H54 (cell line): ENCODE results near the gene FOXI1.

Source experiments
- DNase-seq: peaks from one replicate; pipeline ENCODE4 v3.0.0; 2011; ENCODE audit warnings: low spot score, mixed read lengths; ENCODE audit not compliant: insufficient read length
- FAIRE-seq: peaks from 3 replicates; lab custom pipeline; 2011; peaks lifted over from hg19 to GRCh38; lab: Jason Lieb, UNC
- POLR2A ChIP-seq: IDR thresholded peaks from 2 replicates; pipeline ENCODE4 v1.6.1; 2011; ENCODE audit warnings: low read depth, mild to moderate bottlenecking, low read length

Gene FOXI1

DNA sequence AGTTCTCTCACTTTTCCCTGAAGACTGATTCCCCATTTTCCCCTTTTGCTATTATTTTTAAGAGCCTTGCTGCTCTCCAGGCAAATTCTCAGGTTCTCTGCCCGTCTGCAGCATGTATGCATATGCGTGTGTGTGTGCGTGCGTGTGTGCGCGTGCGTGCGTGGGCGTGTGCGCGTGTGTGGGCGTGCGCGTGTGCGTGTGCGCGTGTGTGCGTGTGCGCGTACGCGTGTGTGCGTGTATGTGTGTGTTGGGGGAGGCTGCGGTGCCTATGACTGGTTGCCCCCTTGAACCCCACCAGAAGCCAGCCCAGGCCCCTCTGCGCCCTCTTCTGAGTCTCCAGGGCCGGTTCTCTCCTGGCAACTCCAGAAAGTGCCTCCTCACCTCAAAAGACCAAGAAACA is 987 bp upstream of the FOXI1 start:
- no peak for TF ChIP-seq POLR2A
- FAIRE-seq = no peak
- DNase-seq = no peak

GRCh38 chr5:170107674-170108073 is 2.0 kb downstream of the FOXI1 start:
- no peak for FAIRE-seq
- no peak for TF ChIP-seq POLR2A
- DNase-seq = no peak

- TF ChIP-seq POLR2A = no peak
- FAIRE-seq (no peak), DNase-seq (no peak)
Observed at GRCh38 chr5:170108266-170108785, 2.6 kb downstream of the FOXI1 start.

DNA sequence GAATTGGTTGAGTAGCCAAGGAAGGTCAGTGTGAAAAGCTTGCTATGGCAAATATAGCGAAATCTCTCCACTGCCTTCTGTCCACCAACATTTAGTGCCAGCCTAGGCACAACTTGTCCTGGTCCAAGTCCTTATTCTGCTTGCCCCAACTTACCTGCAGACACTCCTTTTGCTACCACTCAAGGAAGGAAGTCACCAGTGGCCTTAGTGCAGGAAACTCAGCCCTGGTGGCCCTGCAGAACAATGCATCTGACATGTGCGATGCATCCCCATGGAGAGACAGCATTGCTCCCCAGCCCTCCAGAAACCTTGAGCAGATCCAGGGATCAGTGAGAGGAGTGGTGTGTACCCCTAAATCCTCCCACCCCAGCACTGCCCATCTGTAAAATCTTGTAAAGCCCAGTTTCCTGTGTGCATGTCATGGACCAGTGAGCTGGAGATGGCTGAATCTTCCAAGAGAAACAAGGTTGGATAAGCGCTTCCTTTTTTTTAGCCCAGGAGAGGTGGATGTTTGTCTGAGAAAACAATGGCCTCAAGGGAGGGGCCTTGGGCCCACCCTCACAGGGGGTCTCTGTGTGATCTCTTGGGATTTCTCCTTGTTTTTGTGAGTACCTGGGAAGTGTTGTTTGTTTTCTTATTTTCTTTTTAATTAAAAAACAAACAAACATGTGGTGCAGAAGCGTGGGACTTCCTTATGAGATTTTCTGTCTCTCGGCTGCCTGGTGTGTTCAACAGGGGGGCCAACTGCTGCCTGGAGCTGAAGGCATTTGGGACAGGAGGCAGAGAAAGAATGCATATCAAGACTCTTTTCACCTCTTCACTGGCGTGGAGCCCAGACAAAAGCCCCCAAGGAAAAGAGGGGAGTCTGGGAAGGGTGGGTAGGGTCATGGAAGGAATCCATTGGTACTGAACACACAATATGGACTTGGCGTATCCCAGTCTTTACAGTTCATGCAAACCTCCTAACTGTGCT is 3.6 kb downstream of the FOXI1 start:
- FAIRE-seq = no peak
- TF ChIP-seq POLR2A = no peak
- no peak for DNase-seq

DNA sequence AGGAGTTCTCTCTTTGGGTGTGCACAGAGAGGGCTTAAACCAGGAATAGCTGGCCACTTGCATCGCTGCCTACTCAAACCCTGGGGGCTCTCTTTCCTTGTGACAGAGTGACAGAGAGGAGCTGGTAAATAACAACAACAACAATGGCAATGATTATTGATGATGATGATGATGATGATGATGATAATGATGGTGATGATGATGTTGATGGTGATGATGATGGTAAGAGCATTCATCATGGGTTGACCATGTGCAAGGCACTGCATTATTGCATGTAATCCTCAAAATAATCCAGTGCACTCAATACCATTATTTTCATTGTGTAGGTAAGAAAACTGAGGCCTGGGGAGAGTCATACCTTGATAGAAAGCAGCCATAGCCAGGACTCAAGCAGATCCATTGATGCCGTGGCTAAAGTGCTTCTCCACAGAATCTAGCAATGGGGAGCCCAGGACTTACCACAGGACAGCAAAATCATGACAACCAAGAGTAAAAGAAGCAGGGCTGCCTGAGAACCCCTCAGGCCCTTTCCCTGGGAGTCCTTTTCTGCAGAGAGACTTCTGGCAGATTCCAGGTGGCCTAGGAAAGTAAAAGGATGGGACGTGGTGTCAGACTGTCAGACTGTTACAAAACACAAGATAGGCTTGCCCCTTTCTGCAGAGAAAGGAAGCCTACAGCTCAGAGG is 4.8 kb downstream of the FOXI1 start:
- FAIRE-seq (no peak), DNase-seq (no peak)
- no peak for TF ChIP-seq POLR2A

DNA sequence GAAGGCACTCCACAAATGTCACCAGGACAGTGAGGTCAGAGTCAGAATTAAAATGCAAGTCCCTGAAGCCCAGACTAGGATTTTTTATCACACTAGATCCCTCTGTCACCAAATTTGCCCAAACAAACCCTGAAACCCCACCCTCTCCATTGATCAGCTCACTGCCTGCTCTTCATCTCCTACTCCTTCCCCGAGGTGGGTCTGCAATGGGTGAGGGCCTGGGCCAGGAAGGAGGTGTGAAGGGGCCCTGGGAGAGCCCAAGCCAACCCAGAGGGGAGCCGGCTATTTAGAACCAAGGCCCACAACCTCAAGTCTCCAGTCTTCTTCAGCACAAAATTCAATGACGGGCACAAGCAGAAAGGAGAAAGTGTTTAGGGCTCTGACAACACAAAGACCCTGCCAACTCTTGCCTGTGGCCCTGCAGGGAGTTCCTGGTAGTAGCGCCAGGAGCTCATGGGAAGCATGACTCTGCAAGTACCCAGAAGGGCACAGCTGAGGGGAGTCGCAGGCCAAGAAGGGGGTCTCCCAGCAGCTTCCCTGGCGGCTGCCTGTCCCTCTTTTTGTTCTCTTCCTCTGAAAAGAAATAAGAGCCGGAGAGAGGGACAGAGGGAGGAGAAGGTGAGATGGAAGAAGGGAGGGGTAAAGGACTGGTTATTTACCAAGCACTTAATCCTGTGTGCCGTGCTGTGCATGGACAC is 5.5 kb downstream of the FOXI1 start:
- FAIRE-seq (no peak), DNase-seq (no peak)
- TF ChIP-seq POLR2A = no peak

DNA sequence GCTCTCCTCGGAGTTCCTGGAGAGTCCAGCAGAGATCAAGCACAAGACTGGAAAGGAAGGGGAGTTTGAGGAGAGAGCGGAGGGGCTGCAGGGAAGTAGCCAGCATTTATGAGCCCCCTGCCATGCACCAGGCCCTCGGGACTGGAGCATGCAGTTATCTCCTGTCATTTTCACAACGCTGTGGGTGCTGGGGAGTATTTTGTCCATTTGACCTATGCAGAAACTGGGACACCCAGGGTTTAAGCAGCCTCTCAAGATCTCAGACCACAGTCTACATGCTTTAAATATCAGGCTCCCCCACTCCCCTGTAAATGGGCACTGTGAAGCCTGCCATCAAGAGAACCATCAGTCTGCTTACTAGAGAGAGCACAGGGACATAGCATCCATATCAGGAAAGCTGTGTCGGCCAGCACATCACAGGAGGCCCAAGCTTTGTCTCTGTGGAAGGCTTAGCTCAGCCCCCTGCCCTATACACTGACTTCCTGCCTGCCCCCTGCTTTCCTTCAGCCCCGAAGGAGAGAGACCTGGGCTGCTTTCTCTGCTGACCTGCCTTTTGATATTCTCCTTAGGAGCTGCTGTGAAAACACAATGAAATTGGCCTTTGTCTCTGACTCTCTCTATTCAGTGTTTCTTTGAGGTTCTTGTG is 7.3 kb downstream of the FOXI1 start:
- no peak for DNase-seq
- no peak for FAIRE-seq
- TF ChIP-seq POLR2A = no peak

GRCh38 chr5:170113522-170113900 is 7.8 kb downstream of the FOXI1 start:
- FAIRE-seq (no peak), DNase-seq (no peak)
- TF ChIP-seq POLR2A = no peak

- FAIRE-seq (no peak), DNase-seq (no peak)
- TF ChIP-seq POLR2A = no peak
Observed at GRCh38 chr5:170114271-170114670, 8.6 kb downstream of the FOXI1 start.

GRCh38 chr5:170115925-170116324 is 10.2 kb downstream of the FOXI1 start:
- FAIRE-seq = no peak
- no peak for TF ChIP-seq POLR2A
- DNase-seq = no peak

DNA sequence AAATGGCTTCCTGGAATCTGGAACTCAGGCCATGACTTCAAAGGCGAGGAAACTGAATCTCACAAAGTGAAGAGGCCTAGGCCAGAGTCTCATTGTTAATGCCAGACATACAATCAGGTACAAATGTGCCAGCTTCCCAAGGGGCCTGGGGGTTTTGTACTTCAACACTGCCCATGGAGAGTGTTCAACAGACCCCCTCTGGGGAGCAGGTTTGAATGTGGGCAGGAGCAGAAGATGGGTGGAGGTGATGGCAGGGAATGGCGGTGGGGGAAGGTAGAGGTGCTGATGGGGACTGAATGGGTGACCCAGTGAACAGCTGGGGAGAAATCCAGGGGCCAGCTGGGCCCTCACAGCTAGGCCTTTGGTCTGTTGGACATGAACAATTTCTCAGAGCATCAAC is 12.0 kb downstream of the FOXI1 start:
- no peak for TF ChIP-seq POLR2A
- FAIRE-seq (no peak), DNase-seq (no peak)

DNA sequence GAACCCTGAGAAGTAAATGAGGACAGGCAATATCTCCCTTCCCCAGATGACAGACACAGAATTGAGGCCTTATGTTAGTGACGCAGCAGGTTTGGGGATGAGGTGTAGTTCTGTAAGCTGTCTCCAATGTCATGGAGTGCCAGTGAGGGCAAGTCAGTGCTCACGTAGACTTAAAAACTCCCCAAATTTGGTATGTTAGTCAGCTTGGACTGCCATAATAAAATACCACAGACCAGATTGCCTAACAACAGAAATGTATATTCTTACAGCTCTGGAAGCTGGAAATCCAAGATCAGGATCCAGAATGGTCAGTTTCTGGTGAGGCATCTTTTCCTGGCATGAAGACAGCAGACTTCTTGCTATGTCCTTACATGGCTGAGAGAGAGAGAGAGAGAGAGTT is 14.9 kb downstream of the FOXI1 start:
- DNase-seq = no peak
- no peak for FAIRE-seq
- no peak for TF ChIP-seq POLR2A

- no peak for TF ChIP-seq POLR2A
- FAIRE-seq = no peak
Observed at GRCh38 chr5:170121321-170121720, 15.6 kb downstream of the FOXI1 start.

GRCh38 chr5:170126061-170126460 is 20.4 kb downstream of the FOXI1 start:
- FAIRE-seq (no peak), DNase-seq (no peak)
- TF ChIP-seq POLR2A = no peak

More at GRCh38 chr5:170121321-170121720, 15.6 kb downstream of the FOXI1 start:
- DNase-seq = no peak
